ENCODE results near the gene ZBTB7B.

GRCh38 chr1:155037851-155038441 lies 35.3 kb downstream of the ZBTB7B start:
- no peak for TF ChIP-seq FOXP2 (optimal IDR thresholded peaks at IDR 0.05; ENCODE audit: borderline replicate concordance, extremely low read depth, extremely low read length, insufficient read depth)
- TF ChIP-seq SIN3A (IDR thresholded peaks at IDR 0.05; ENCODE audit: borderline replicate concordance, insufficient read depth, low read length): no peak
- no peak for TF ChIP-seq TAF1 (IDR thresholded peaks at IDR 0.05; ENCODE audit: borderline replicate concordance, insufficient read depth, low read length)
